BLaER1 treated with 17β-estradiol and CSF1 and Interleukin-3, amounts not matched to agents 10 nM and 100 nM (cell line): Measurements from ENCODE around the gene KBTBD13.

Experiments
- H3K27ac ChIP-seq, 11 experiments: shearing (Covaris generic); formaldehyde crosslinking; 2 replicates each; pipeline ENCODE4 v1.8.1; 2022
- H3K27me3 ChIP-seq, 11 experiments: shearing (Covaris generic); formaldehyde crosslinking; 2 replicates each; pipeline ENCODE4 v1.8.1; 2022
- H3K36me3 ChIP-seq, 11 experiments: shearing (Covaris generic); formaldehyde crosslinking; 2 replicates each; pipeline ENCODE4 v1.8.1; 2022
- H3K4me1 ChIP-seq, 10 experiments: shearing (Covaris generic); formaldehyde crosslinking; 2 replicates each; pipeline ENCODE4 v1.8.1; 2022
- H3K4me2 ChIP-seq, 11 experiments: shearing (Covaris generic); formaldehyde crosslinking; 2 replicates each; pipeline ENCODE4 v1.8.1; 2022
- H3K4me3 ChIP-seq, 10 experiments: shearing (Covaris generic); formaldehyde crosslinking; 2 replicates each; pipeline ENCODE4 v1.8.1; 2022
- H3K9ac ChIP-seq, 11 experiments: shearing (Covaris generic); formaldehyde crosslinking; 2 replicates each; pipeline ENCODE4 v1.8.1; 2022
- H3K9me3 ChIP-seq, 11 experiments: shearing (Covaris generic); formaldehyde crosslinking; replicated peaks in 1 of 11; 2 replicates each; pipeline ENCODE4 v1.8.1; 2022
- H4K20me1 ChIP-seq, 11 experiments: shearing (Covaris generic); formaldehyde crosslinking; 2 replicates each; pipeline ENCODE4 v1.8.1; 2022
- Cebpa-rat ChIP-seq, 11 experiments: shearing (Covaris generic); IDR thresholded peaks; 2 replicates each; pipeline ENCODE4 v1.8.1; 2022

KBTBD13 gene

GRCh38 chr15:65115542-65115941, 39.0 kb downstream of the KBTBD13 start:
- H3K9me3 ChIP-seq: no peaks in the 10 kb centered on the region
- H3K27me3 ChIP-seq: no peaks in the 10 kb centered on the region
- H3K36me3 ChIP-seq: peaks cover 87 to 100% (median 95%) of the 10 kb centered on the region in 11 experiments
- no peak overlapping the region for H3K4me2 ChIP-seq
- no peak for TF ChIP-seq Cebpa-rat (IDR thresholded peaks at IDR 0.05)
- H4K20me1 ChIP-seq: peaks cover 0 to 26% (median 6%) of the 10 kb centered on the region in 11 experiments; a peak in 12 of 22 replicates
- H3K9ac ChIP-seq: no peak overlapping the region
- H3K4me3 ChIP-seq: no peak overlapping the region
- H3K4me1 ChIP-seq: no peaks in the 10 kb centered on the region; a peak in 1 of 20 replicates
- no peak overlapping the region for H3K27ac ChIP-seq
